Embryonic facial prominence (tissue), 1 donor: ENCODE measurements around the gene FEZ2.

Source experiments
- DNase-seq: peaks from one replicate; pipeline ENCODE4 v3.0.0-alpha.2; 2016; ENCODE audit errors: extremely low spot score

Gene FEZ2

DNA sequence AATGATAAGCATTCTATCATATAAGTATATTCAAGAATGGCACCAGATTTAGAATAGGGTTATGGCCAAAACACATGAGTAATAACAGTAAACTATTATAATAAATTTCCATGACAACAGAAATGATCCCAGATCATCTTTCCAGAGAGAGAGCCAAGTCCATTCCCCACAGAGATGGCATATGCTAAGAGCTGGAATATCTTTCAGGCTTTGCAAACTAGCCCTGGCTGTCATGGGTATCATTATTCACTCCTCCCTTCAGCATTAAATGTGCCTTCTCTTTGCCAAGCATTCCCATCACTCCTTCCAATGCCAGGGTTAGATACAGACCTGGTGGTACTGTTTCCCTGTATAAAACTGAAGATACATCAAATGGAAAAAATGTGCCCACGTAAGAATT, 10.9 kb downstream of the FEZ2 start:
- DNase-seq, result no peak

DNA sequence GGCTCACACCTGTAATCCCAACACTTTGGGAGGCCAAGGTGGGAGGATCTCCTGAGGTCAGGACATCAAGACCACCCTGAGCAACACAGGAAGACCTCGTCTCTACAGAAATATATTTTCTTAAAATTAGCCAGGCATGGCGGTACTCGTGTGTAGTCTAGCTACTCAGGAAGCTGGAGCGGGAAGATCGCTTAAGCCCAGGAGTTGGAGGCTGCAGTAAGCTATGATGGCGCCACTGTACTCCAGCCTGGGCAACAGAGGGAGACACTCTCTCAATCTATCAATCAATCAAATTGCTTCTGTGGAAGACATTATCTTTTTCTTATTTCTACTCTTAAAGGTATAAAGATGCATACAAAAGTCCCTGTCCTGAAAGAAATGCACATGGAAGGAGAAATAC, 11.3 kb downstream of the FEZ2 start:
- no peak for DNase-seq

DNA sequence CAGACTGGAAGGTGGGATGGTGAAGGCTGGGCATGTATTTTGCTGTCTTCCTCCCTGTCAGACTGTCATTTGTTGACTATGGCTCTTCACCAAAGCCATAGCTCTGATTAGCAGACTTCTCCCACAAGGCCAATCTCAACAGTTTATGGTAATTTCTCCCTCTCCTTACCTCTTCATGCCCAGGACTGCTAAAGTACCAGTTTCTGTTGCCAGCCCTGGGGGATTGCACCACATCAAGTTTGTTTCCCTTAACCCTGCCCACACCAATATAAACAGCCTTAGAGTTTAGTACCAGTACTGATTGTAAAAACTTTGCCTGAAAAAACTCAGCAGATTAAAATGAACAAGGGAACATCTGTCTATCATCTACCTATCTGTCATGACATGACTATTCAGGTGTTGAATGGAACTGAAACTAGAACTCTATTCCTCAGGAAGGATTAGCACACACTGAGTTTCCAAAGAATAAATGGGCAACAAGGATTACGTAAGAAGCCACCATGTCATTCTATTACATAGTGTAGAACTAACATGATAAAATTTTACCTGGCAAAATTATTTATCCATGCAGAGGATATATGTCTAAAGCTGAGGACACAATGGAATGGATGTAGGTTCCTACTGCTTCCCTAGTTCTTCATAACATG, 13.7 kb downstream of the FEZ2 start:
- no peak for DNase-seq

- no peak for DNase-seq
Measured at GRCh38 chr2:36582951-36583350, 15.0 kb downstream of the FEZ2 start.

- DNase-seq, result no peak
Measured at GRCh38 chr2:36582538-36582937, 15.4 kb downstream of the FEZ2 start.

DNA sequence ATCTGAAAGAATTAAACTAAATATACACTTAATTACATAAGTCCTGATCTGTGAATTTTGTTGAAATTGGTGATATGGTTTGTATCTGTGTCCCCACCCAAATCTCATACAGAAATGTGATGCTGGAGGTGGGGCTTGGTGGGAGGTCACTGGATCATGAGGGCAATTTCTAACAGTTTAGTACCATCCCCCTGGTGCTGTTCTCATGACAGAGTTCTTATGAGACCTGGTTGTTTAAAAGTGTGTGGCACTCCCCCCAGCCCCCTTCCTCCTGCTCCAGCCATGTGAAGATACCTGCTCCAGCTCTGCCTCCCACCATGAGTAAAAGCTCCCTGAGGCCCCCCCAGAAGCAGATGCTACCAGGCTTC, 18.7 kb downstream of the FEZ2 start:
- no peak for DNase-seq

- DNase-seq, result no peak
Measured at GRCh38 chr2:36578343-36579296, 19.3 kb downstream of the FEZ2 start.

DNA sequence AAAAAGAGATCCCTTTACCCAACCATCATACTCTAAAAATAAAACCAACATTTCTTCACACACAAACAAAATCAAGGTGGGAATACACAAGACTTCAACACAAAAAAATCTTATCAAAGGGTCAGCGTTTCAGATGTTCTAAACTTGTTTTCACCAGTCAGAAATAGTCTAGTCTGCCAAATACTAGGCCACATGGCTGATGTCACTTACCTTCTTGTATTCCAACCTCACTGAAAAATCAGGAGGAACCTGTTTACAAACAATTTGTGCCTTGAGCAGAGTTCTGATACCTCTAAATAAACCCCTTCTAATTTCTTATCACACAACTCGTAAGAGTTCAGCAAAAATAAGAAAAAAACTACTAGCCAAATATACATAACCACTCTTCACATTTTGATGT, 20.1 kb downstream of the FEZ2 start:
- DNase-seq, result no peak

GRCh38 chr2:36574560-36574959, 23.4 kb downstream of the FEZ2 start:
- no peak for DNase-seq

DNA sequence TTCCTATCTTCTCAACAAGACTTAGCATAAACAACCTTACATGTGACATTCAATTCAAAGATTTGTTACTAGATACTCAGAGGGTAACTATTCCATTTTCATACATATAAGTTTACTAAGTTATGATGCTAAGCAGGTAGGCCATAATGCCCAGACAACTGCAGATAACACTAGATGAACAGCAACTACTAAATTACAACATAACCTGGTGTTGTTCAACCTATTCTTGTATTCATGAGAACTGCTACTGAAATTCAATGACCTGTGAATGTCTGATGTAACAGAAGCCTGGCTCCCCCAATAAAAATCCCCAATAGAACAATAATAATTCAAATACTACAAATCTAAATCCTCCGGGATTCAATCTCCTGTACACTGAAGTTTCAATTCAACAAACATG, 24.8 kb downstream of the FEZ2 start:
- no peak for DNase-seq

DNA sequence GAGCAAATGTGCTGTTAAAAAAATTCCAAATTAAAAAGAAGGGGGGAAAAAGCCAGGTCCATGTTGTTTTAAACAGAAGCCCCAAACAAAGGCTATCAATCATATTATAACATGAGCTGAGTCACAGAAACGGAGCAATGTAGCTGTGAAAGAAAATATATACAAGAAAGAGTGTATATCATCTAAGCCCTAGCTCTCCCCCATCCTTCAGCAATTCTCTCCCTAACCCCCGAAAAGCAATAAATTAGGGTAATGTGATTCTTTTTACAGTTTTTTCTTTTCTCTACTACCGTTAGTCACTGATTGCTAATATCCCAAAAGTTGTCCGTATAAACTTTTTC, 25.3 kb downstream of the FEZ2 start:
- no peak for DNase-seq

DNA sequence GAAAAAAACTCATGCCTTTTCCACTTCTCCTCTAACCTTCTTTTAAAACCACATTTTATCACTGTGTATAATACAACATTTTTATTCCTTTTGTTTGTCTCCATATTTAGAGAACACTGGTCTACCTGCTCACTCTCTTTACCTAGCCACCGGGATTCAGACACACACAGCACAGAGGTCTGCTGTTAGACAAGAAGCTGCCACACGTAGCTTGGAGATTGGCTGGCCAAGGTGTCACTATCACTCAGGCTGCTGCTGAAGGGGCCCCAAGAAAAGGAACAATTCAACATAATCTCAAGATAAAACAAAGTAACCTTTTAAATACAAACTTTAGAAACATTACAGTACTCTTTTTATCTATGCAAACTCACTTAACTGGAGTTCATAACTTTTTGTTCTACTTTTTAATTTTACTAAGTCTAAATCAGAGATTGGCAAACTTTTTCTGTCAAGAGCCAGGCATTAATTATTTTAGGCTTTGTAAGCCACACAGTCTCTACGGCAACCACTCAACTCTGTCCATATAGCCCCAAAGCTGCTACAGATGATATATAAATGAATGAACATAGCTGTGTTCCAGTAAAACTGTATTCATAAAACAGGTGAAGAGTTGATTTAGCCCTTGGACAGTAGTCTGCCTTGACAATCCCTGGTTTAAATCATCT, 25.8 kb downstream of the FEZ2 start:
- DNase-seq, result no peak

DNA sequence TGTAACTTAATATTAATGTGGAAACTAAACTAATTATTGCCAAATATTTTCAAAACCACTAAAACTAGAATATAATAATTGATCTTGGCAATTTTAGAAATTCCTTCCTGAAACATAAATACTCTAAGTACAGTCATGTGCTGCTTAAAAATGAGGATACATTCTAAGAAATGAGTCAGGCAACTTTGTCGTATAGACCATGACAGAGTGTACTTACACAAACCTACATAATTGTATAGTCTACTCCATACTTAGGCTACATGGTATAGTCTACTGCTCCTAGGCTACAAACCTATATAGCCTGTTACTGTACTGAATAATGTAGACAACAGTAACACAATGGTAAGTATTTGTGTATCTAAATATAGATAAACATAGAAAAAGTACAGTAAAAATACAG, 27.6 kb downstream of the FEZ2 start:
- DNase-seq, result no peak

DNA sequence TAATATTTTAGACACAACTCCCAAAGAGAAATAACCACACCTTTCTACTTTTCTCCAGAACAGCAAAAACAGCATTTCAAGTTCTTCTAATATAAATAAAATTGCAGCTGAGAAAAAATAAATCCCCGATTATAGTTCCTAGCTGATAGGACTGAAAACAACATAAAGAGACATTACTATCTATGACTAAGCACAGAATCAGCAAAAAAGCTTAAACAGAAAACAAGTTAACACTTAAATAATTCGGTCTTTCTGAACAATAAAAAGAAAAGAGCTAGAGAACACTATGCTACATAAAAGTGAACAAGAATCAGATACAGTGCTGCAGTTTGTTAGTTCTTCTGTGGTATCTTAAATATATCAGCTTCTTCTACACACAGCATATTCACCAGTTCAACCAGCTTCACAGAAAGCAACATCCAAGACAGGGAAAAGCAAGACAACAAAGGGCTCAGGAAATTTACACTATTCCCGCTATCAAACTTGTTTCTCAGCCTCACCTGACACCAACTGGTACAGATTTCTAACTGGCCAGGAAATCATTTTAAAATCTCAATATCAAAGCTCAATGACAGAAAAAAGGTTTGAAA, 28.6 kb downstream of the FEZ2 start:
- DNase-seq, result no peak

GRCh38 chr2:36568516-36569246, 29.3 kb downstream of the FEZ2 start:
- DNase-seq, result no peak

DNA sequence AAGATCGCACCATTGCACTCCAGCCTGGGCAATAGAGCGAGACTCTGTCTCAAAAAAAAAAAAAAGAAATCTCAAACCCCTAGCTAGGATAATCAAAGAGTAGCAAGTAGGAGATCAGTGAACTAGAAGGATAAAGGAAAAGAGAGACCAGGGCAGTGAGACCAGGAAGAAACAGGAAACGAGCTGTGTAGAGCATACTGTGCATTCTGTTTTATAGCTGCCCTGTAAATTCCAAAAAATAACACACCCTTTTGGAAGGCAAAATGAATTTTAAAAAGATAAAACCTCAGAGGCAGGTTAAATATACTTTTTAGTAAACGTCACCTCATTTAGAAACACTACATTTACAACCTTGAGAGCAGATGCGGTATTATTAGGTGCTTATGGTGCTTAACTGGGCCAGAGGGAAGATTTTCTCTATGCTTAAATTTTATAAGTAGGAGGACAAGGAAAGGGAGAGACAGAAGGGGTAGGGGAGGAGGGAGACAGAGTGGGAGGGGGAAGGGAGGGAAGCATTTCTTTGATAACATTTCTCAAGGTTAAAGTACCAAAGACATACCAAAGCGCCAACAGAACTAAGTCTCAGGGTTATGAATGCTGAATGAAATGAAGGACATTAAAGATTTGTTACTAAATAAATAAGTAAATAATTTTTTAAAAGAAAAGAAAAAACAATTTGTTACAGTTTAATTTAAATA, 30.1 kb downstream of the FEZ2 start:
- no peak for DNase-seq

- no peak for DNase-seq
Measured at GRCh38 chr2:36566887-36567286, 31.1 kb downstream of the FEZ2 start.

DNA sequence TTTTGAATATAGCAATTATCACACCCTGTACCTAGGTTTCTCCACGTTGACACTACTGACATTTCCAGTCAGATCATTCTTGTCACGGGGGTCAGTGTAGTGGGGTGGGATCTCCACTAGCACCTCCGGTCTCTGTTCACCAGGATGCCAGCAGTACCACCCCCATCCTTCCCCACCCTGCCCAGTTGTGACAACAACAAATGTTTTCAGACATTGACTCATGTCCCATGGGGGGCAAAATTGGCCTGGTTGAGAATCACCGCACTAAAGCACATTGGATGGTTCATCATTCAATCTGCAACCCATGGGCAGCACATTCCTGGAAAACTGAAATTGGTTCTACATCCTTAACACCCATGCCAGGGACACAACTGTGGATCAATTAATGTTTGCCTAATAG, 32.3 kb downstream of the FEZ2 start:
- DNase-seq, result no peak

DNA sequence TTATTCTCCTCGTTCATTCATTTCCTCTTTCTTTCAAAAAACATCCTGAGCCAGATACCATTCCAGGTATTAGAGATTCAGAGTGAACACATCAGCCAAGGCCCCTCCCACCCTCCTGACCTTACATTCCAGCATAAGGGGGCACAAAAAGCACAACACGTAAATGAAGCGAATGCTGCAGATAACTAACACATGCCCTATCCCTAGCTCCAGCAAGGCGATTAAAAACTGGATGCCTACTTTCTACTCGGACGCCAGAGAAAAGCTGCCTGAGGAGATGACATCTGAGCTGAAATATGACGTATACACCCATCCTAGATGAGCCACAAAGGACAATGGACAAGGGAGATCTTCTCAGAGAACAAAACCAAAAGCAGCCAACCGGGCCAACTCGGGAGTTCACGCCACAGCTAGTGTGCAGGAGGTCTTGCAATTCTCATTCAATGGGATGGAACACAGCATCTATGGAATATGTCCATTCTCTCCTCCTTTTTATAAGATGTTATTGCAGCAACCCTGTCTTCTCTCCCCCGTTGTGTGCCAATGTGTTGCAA, 33.5 kb downstream of the FEZ2 start:
- no peak for DNase-seq

DNA sequence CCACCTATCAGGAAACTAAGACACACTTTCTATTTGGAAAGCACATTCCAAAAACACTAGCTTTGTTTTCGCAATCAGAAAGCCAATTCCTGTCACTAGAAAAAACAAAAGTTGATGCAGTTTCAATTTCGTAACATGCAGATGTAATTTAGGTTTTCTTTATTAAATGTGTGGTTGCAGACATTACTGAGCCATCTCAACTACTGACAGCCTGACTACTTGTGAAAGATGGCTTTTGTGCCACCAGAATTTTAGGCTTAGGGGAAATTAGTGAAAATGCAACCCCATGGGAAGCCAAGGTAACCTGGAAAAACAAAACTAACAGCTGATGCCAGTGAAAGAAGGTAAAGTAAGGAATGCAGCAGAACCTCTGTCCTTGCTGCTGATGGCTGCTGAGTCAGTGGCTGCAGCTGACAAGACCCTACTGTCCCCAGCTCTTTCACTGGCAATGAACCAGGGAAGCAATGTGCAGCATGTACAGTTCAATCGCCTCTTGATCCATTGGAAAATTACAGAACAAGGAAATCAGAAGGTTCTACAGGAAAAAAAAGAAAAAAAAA, 34.9 kb downstream of the FEZ2 start:
- no peak for DNase-seq

GRCh38 chr2:36562240-36562639, 35.7 kb downstream of the FEZ2 start:
- DNase-seq, result no peak
